GM19397 (cell line): ENCODE data around the gene CDH8.

Source experiments
- ATAC-seq: cut with Tn5 transposase; IDR thresholded peaks from one replicate; pipeline ENCODE4 v1.9.1; 2021; ENCODE audit warnings: mild to moderate bottlenecking, moderate library complexity; ENCODE audit not compliant: unreplicated experiment

The CDH8 gene

GRCh38 chr16:62036101-62036801 lies at the start of gene CDH8:
CDH8 (minus strand) TSS chr16:62036438; CDS start chr16:62021403, 15,035 bp downstream.
- ATAC-seq, result no peak

- ATAC-seq, result no peak
These were observed 43.0 kb upstream of the CDH8 start for GRCh38 chr16:62079236-62079635.

GRCh38 chr16:62077998-62078397 lies 41.8 kb upstream of the CDH8 start:
- no peak for ATAC-seq

GRCh38 chr16:62076886-62077285 lies 40.6 kb upstream of the CDH8 start:
- no peak for ATAC-seq

GRCh38 chr16:62068747-62069146 lies 32.5 kb upstream of the CDH8 start:
- no peak for ATAC-seq

GRCh38 chr16:62067981-62068380 lies 31.7 kb upstream of the CDH8 start:
- ATAC-seq, result no peak

GRCh38 chr16:62067182-62067581 lies 30.9 kb upstream of the CDH8 start:
- no peak for ATAC-seq

GRCh38 chr16:62066747-62067146 lies 30.5 kb upstream of the CDH8 start:
- ATAC-seq, result no peak

- no peak for ATAC-seq
These were observed 27.9 kb upstream of the CDH8 start for GRCh38 chr16:62064173-62064572.

- ATAC-seq, result no peak
These were observed 23.9 kb upstream of the CDH8 start for GRCh38 chr16:62060089-62060488.

- no peak for ATAC-seq
These were observed 23.3 kb upstream of the CDH8 start for GRCh38 chr16:62059527-62059926.

- ATAC-seq, result no peak
These were observed 22.2 kb upstream of the CDH8 start for GRCh38 chr16:62058412-62058811.

- no peak for ATAC-seq
These were observed 15.7 kb upstream of the CDH8 start for GRCh38 chr16:62051942-62052341.

GRCh38 chr16:62050793-62051192 lies 14.6 kb upstream of the CDH8 start:
- no peak for ATAC-seq

GRCh38 chr16:62046801-62047200 lies 10.6 kb upstream of the CDH8 start:
- ATAC-seq, result no peak

GRCh38 chr16:62041401-62041800 lies 5.2 kb upstream of the CDH8 start:
- ATAC-seq, result no peak

GRCh38 chr16:62038646-62039045 lies 2.4 kb upstream of the CDH8 start:
- no peak for ATAC-seq

- ATAC-seq, result no peak
These were observed 2.0 kb upstream of the CDH8 start for GRCh38 chr16:62038225-62038624.

- ATAC-seq, result no peak
These were observed 531 bp upstream of the CDH8 start for GRCh38 chr16:62036802-62037135.

GRCh38 chr16:62035115-62036092 lies 834 bp downstream of the CDH8 start:
- no peak for ATAC-seq

- ATAC-seq, result no peak
These were observed 1.8 kb downstream of the CDH8 start for GRCh38 chr16:62034231-62035114.
